GM06990 (cell line): ENCODE results near the gene AIDA.

Experiments used
- DNase-seq: peaks from one replicate; pipeline ENCODE4 v3.0.0-alpha.2; 2011; ENCODE audit not compliant: insufficient read length; ENCODE audit errors: extremely low read depth
- H3K27me3 ChIP-seq: replicated peaks from 2 replicates; pipeline ENCODE4 v1.6.0; 2011; ENCODE audit warnings: low read length; ENCODE audit not compliant: control insufficient read depth, insufficient read depth
- H3K36me3 ChIP-seq: 2 replicates; pipeline ENCODE4 v1.5.1; 2011; ENCODE audit warnings: low read length; ENCODE audit not compliant: control insufficient read depth, insufficient read depth
- H3K4me3 ChIP-seq: replicated peaks from 2 replicates; pipeline ENCODE4 v1.5.1; 2011; ENCODE audit warnings: low read depth, mild to moderate bottlenecking, control low read depth, low read length
- CTCF ChIP-seq: IDR thresholded peaks from 2 replicates; pipeline ENCODE4 v1.5.1; 2011; ENCODE audit warnings: low read length, control low read depth, mild to moderate bottlenecking, inconsistent platforms; ENCODE audit not compliant: insufficient read depth, poor library complexity, severe bottlenecking

Gene AIDA

GRCh38 chr1:222704260-222704659, 8.0 kb downstream of the AIDA start:
- DNase-seq = no peak
- TF ChIP-seq CTCF = no peak

GRCh38 chr1:222702210-222702609, 10.1 kb downstream of the AIDA start:
- H3K4me3 ChIP-seq = no peak overlapping the region
- no peaks in the 10 kb centered on the region for H3K27me3 ChIP-seq
- H3K36me3 ChIP-seq = no peaks in the 10 kb centered on the region
- DNase-seq = no peak
- no peak for TF ChIP-seq CTCF

More at GRCh38 chr1:222704260-222704659, 8.0 kb downstream of the AIDA start:
- Histone ChIP-seq H3K4me3 (no peak overlapping the region), H3K27me3 (no peaks in the 10 kb centered on the region), H3K36me3 (no peaks in the 10 kb centered on the region)

- TF ChIP-seq CTCF = no peak
- no peak for DNase-seq
- Histone ChIP-seq H3K27me3 (no peaks in the 10 kb centered on the region), H3K4me3 (no peak overlapping the region), H3K36me3 (no peaks in the 10 kb centered on the region; the same call in 1 of the 2 replicates)
Measured at GRCh38 chr1:222697826-222698225, 14.5 kb downstream of the AIDA start.

- Histone ChIP-seq H3K27me3 (no peaks in the 10 kb centered on the region), H3K4me3 (no peak overlapping the region), H3K36me3 (peaks cover under 1% of the 10 kb centered on the region)
- no peak for DNase-seq
- no peak for TF ChIP-seq CTCF
Measured at GRCh38 chr1:222697203-222697602, 15.1 kb downstream of the AIDA start.

- Histone ChIP-seq H3K27me3 (no peaks in the 10 kb centered on the region), H3K36me3 (peaks cover 2% of the 10 kb centered on the region), H3K4me3 (no peak overlapping the region)
- DNase-seq = no peak
- TF ChIP-seq CTCF = no peak
Measured at GRCh38 chr1:222696741-222697140, 15.6 kb downstream of the AIDA start.

- H3K36me3 ChIP-seq = peaks cover 2% of the 10 kb centered on the region
- TF ChIP-seq CTCF = no peak
- H3K4me3 ChIP-seq = no peak overlapping the region
- no peaks in the 10 kb centered on the region for H3K27me3 ChIP-seq
- DNase-seq = no peak
Measured at GRCh38 chr1:222694927-222695326, 17.4 kb downstream of the AIDA start.
